PFSK-1 (cell line): ENCODE measurements around the gene SMARCC1.

Experiments
- FOXP2 ChIP-seq: optimal IDR thresholded peaks from 2 replicates; pipeline ENCODE3; 2011; ENCODE audit warnings: borderline replicate concordance, control low read depth, inconsistent platforms; ENCODE audit not compliant: insufficient read depth; ENCODE audit errors: extremely low read length, extremely low read depth
- POLR2AphosphoS5 ChIP-seq: IDR thresholded peaks from 2 replicates; pipeline ENCODE4 v1.6.1; 2012; ENCODE audit warnings: low read depth, mild to moderate bottlenecking, control low read depth, low read length, moderate library complexity
- REST ChIP-seq, 2 experiments: IDR thresholded peaks; 2 replicates each; pipeline versions ENCODE4 v1.6.1 to v1.8.0; 2011 to 2012; ENCODE audit warnings: low read depth in 2 of 2, low read length in 2 of 2, control low read depth in 1 of 2, inconsistent platforms in 1 of 2, mild to moderate bottlenecking in 1 of 2, moderate library complexity in 1 of 2; ENCODE audit not compliant: insufficient read depth in 1 of 2
- SIN3A ChIP-seq: IDR thresholded peaks from 2 replicates; pipeline ENCODE4 v1.6.1; 2012; ENCODE audit warnings: mild to moderate bottlenecking, low read length, moderate library complexity, borderline replicate concordance; ENCODE audit not compliant: insufficient read depth
- TAF1 ChIP-seq: IDR thresholded peaks from 2 replicates; pipeline ENCODE4 v1.6.1; 2012; ENCODE audit warnings: low read length, control low read depth, borderline replicate concordance; ENCODE audit not compliant: insufficient read depth

Gene SMARCC1

GRCh38 chr3:47716656-47717055 is 65.0 kb downstream of the SMARCC1 start:
- TF ChIP-seq TAF1 (no peak), SIN3A (no peak), FOXP2 (no peak), POLR2AphosphoS5 (no peak), REST (IDR thresholded peaks at IDR 0.05; ENCODE audit: insufficient read depth in 1 of 2, low read depth in 2 of 2, low read length in 2 of 2) (no peak)

GRCh38 chr3:47715928-47716327 is 65.8 kb downstream of the SMARCC1 start:
- TF ChIP-seq TAF1 (no peak), REST (IDR thresholded peaks at IDR 0.05; ENCODE audit: insufficient read depth in 1 of 2, low read depth in 2 of 2, low read length in 2 of 2) (no peak), FOXP2 (no peak), SIN3A (no peak), POLR2AphosphoS5 (no peak)

DNA sequence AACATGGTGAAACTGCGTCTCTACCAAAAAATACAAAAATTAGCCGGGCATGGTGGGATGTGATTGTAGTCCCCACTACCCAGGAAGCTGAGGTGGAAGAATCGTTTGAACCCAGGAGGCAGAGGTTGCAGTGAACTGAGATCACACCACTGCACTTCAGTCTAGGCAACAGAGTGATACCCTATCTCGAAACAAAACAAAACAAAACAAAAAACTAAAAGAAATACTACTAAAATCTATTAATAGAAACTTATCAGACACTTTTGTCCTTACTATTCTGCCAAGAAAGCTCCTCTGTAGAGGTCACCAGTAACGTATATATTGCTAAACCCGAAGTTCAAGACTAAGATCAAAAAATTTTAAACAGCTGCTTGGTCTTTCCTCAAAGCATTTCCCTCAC is 67.1 kb downstream of the SMARCC1 start:
- TF ChIP-seq REST (IDR thresholded peaks at IDR 0.05; ENCODE audit: insufficient read depth in 1 of 2, low read depth in 2 of 2, low read length in 2 of 2): no peak

- TF ChIP-seq SIN3A (no peak), FOXP2 (no peak), TAF1 (no peak), REST (IDR thresholded peaks at IDR 0.05; ENCODE audit: insufficient read depth in 1 of 2, low read depth in 2 of 2, low read length in 2 of 2) (no peak), POLR2AphosphoS5 (no peak)
Observed at GRCh38 chr3:47713655-47714054, 68.0 kb downstream of the SMARCC1 start.

DNA sequence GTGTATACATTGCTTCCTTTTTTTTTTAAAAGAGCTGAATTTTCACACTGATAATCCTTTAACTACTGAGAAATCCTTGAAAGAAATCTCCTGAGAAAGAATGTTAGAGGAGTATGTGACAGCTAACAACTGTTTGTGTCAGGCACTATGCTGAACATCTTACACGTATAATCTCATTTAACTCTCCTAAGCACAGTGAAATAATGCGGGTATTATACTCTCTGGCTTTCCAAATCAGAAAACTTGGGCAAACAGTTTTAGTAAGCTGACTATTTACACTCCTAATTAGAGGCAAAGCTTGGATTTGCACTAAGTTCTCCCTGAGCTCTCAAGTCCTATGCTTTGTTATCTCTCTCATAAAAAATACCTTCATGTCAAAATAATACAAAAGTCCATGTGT is 69.3 kb downstream of the SMARCC1 start:
- TF ChIP-seq POLR2AphosphoS5: no peak
- no peak for TF ChIP-seq SIN3A
- TF ChIP-seq TAF1: no peak
- no peak for TF ChIP-seq REST (IDR thresholded peaks at IDR 0.05; ENCODE audit: insufficient read depth in 1 of 2, low read depth in 2 of 2, low read length in 2 of 2)
- no peak for TF ChIP-seq FOXP2
